ENCODE measurements around the gene METTL3.
A peak's percentile ranks its signal among the peaks of the same experiment; 100 is the strongest.
"Not testable (repeated sequence)": the region's sequence is repeated elsewhere in the genome, so short reads cannot be mapped to it uniquely, and the experiment has no call there.

METTL3 gene

GRCh38 chr14:21510735-21511657, at the start of gene METTL3:
TSS of gene METTL3 (minus strand) at chr14:21511340. CDS start at chr14:21511223, 117 bp downstream.
- DNase-seq = peak; percentile 97

GRCh38 chr14:21558703-21559170, 47.6 kb upstream of the METTL3 start:
- no peak for DNase-seq

GRCh38 chr14:21557084-21557901, 46.2 kb upstream of the METTL3 start:
- peak; percentile 22 to 77 for DNase-seq

GRCh38 chr14:21556378-21557083, 45.4 kb upstream of the METTL3 start:
- no peak for DNase-seq

- no peak for DNase-seq
These were observed 42.1 kb upstream of the METTL3 start for GRCh38 chr14:21553266-21553665.

GRCh38 chr14:21544588-21544987, 33.4 kb upstream of the METTL3 start:
- not testable (repeated sequence) for DNase-seq

- DNase-seq = no peak
These were observed 32.8 kb upstream of the METTL3 start for GRCh38 chr14:21543963-21544362.

GRCh38 chr14:21543521-21543960, 32.4 kb upstream of the METTL3 start:
- no peak for DNase-seq

GRCh38 chr14:21541413-21542074, 30.4 kb upstream of the METTL3 start:
- no peak for DNase-seq

- no peak for DNase-seq
These were observed 28.2 kb upstream of the METTL3 start for GRCh38 chr14:21539189-21539940.

GRCh38 chr14:21537090-21537424, 25.9 kb upstream of the METTL3 start:
- no peak for DNase-seq

- DNase-seq = no peak
These were observed 25.4 kb upstream of the METTL3 start for GRCh38 chr14:21536418-21537089.

GRCh38 chr14:21535545-21536417, 24.6 kb upstream of the METTL3 start:
- DNase-seq = no peak

GRCh38 chr14:21534576-21534975, 23.4 kb upstream of the METTL3 start:
- DNase-seq = no peak

- DNase-seq = no peak
These were observed 22.2 kb upstream of the METTL3 start for GRCh38 chr14:21533294-21533693.

GRCh38 chr14:21529515-21529914, 18.4 kb upstream of the METTL3 start:
- no peak for DNase-seq

- no peak for DNase-seq
These were observed 17.5 kb upstream of the METTL3 start for GRCh38 chr14:21528381-21529348.

GRCh38 chr14:21527318-21527679, 16.2 kb upstream of the METTL3 start:
- no peak for DNase-seq

Data from cerebellar nuclear complex (tissue), 1 donor.